Right lobe of liver (tissue), 6 donors: ENCODE data around the gene OVCH1. TPM values are rescaled to one million over a fixed set of nuclear protein-coding genes. Genes with fewer than 3 reads are reported as not detected.
"Not testable (repeated sequence)": the region's sequence is repeated elsewhere in the genome, so short reads cannot be mapped to it uniquely, and the experiment has no call there.

ENCODE experiments used
- ATAC-seq, 4 donors: fragments of 200-7000 bp; cut with Tn5 transposase; one replicate each; pipeline ENCODE4 v1.9.1; 2020; ENCODE audit warnings: mild to moderate bottlenecking in 4 of 4, moderate library complexity in 4 of 4
- DNase-seq, 3 donors: peaks; one replicate each; pipeline ENCODE4 v3.0.0-alpha.2; 2020
- H3K27ac ChIP-seq, 3 donors: fragments of 200-600 bp; one replicate each; pipeline ENCODE4 v1.8.0; 2022
- H3K27me3 ChIP-seq, 2 donors: fragments of 200-600 bp; one replicate each; pipeline ENCODE4 v1.8.0; 2022
- H3K36me3 ChIP-seq, 4 donors: fragments of 200-600 bp; sonication (generic) in 1 of 4; one replicate each; pipeline versions ENCODE4 v1.5.1 to v1.8.0; 2017 to 2022; ENCODE audit warnings: control low read depth in 1 of 4
- H3K4me1 ChIP-seq, 4 donors: fragments of 200-600 bp; sonication (generic) in 1 of 4; one replicate each; pipeline versions ENCODE4 v1.5.1 to v1.8.0; 2017 to 2022; ENCODE audit warnings: control low read depth in 1 of 4
- H3K4me3 ChIP-seq, 3 donors: fragments of 200-600 bp; one replicate each; pipeline ENCODE4 v1.8.0; 2022
- H3K9me3 ChIP-seq, 4 donors: fragments of 200-600 bp; sonication (generic) in 1 of 4; one replicate each; pipeline versions ENCODE4 v1.5.1 to v1.8.0; 2017 to 2022; ENCODE audit warnings: control low read depth in 1 of 4
- POLR2A ChIP-seq: fragments of 450-650 bp; IDR thresholded peaks from one replicate; pipeline ENCODE4 v1.6.1; 2017; ENCODE audit warnings: antibody characterized with exemption, mild to moderate bottlenecking
- WGBS: methylation state at CpG from one replicate; pipeline ENCODE4 v1.1.6; 2018; ENCODE audit warnings: low coverage, low lambda C conversion rate; ENCODE audit not compliant: insufficient coverage; ENCODE audit errors: missing lambda C conversion rate; 5-methylcytosine and 5-hydroxymethylcytosine counted together
- intact Hi-C, 2 donors: fragments of 100-400 bp; cut with DNase I; formaldehyde crosslinking; loops; one replicate each; pipeline versions ENCODE4 v1.11.2 to v1.14.1; 2022
- total RNA-seq, 6 experiments: library from RNA; depleted of rRNA in 2 of 6; stranded (reverse); fragments of >200 nt in 2 of 6; fragmentation: NEBNext Ultra II Directional in 3 of 6; extraction: Animal tissue kit (Norgen Biotek cat#: 25700) in 3 of 6; gene quantifications; one replicate each; pipeline versions ENCODE4 v1.1.0 to v1.2.4, GENCODE V29; 2016 to 2023
- TF ChIP-seq, protein P1 (sequence below), 4 donors: fragments of 200-600 bp in 3 of 4; fragments of 450-650 bp in 1 of 4; IDR thresholded peaks; one replicate each; pipeline versions ENCODE4 v1.5.1 to v1.8.0; 2016 to 2022; ENCODE audit warnings: antibody characterized with exemption in 4 of 4, mild to moderate bottlenecking in 2 of 4
- donor health status: DM: no; HTN: yes; CAD: no.
- donor health status: DM: no; HTN: no; CAD: no.
- donor health status: DM: no; HTN: no; CAD: no.
- donor health status: DM: no; HTN: yes; CAD: no.
- donor health status: DM: no; HTN: yes; CAD: no.

Gene OVCH1
- total RNA-seq, 6 experiments from 2014 or later, result 0.05 TPM; not detected in 5

GRCh38 chr12:29447285-29447975, 50.1 kb downstream of the OVCH1 start:
- intact Hi-C loops, result no loop called here
- no peak for ATAC-seq
- Histone ChIP-seq H3K4me1 (peaks cover 0 to 14% (median 0%) of the 10 kb centered on the region in 4 donors), H3K27me3 (no peaks in the 10 kb centered on the region), H3K36me3 (no peaks in the 10 kb centered on the region), H3K9me3 (no peaks in the 10 kb centered on the region), H3K27ac (no peak overlapping the region), H3K4me3 (no peak overlapping the region)
- WGBS, result 16% methylated on average over 2 of the region's 2 CpGs
- DNase-seq, result no peak
- TF ChIP-seq POLR2A, result no peak
- TF ChIP-seq, protein P1, sequence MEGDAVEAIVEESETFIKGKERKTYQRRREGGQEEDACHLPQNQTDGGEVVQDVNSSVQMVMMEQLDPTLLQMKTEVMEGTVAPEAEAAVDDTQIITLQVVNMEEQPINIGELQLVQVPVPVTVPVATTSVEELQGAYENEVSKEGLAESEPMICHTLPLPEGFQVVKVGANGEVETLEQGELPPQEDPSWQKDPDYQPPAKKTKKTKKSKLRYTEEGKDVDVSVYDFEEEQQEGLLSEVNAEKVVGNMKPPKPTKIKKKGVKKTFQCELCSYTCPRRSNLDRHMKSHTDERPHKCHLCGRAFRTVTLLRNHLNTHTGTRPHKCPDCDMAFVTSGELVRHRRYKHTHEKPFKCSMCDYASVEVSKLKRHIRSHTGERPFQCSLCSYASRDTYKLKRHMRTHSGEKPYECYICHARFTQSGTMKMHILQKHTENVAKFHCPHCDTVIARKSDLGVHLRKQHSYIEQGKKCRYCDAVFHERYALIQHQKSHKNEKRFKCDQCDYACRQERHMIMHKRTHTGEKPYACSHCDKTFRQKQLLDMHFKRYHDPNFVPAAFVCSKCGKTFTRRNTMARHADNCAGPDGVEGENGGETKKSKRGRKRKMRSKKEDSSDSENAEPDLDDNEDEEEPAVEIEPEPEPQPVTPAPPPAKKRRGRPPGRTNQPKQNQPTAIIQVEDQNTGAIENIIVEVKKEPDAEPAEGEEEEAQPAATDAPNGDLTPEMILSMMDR (IDR thresholded peaks at IDR 0.05), result no peak

GRCh38 chr12:29439506-29439905, 58.0 kb downstream of the OVCH1 start:
- ATAC-seq (peak; percentile 72 to 87 (median 78)), DNase-seq (peak in 2 of 3 donors; percentile 52 to 58)
- WGBS, result 35% methylated on average over 4 of the region's 4 CpGs
- no peak for TF ChIP-seq POLR2A
- TF ChIP-seq, protein P1 (IDR thresholded peaks at IDR 0.05), result no peak
- H3K4me1 ChIP-seq, result peaks cover 0 to 13% (median 6%) of the 10 kb centered on the region in 4 donors
- no peaks in the 10 kb centered on the region for H3K27me3 ChIP-seq
- no peaks in the 10 kb centered on the region for H3K36me3 ChIP-seq
- peak overlapping the region in 2 of 3 donors; percentile 67 to 75 for H3K27ac ChIP-seq
- no peaks in the 10 kb centered on the region for H3K9me3 ChIP-seq
- intact Hi-C loops, result no loop called here
- H3K4me3 ChIP-seq, result peak overlapping the region in 2 of 3 donors; percentile 13 to 29

DNA sequence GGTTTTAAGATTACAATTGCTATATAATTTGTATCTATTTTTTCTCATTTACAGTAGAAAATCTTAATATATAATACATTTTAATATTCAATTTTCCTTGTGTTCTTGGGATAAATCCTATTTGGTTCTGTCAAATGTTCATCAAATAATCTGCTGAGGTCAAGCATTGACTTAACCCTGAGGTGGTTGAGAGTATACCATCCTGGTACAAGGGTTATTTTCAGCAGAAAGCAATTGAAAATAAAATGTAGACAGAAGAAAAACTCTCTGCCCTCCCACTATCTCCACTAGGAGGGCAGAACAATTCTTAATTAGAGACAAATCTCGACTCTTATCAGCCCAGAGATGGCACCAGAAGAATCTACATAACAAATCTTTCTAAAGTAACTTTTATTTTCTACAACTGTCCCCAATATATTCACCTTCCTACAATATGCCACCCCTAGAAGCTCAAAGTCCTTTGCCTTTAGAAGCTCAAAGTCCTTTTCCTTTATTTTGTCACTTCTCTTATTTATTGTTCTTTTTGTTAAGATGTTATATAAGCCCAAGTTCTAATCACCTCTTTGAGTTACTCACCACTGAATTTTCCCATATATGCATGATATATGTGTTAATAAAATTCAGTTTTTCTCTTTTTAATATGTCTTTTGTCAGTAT, 58.6 kb downstream of the OVCH1 start:
- WGBS, result 25% methylated on average over 1 of the region's 1 CpG

GRCh38 chr12:29437575-29437974, 59.9 kb downstream of the OVCH1 start:
- TF ChIP-seq POLR2A, result no peak
- TF ChIP-seq, protein P1 (IDR thresholded peaks at IDR 0.05), result no peak
- Histone ChIP-seq H3K27ac (peak overlapping the region in 2 of 3 donors; percentile 67 to 75), H3K36me3 (no peaks in the 10 kb centered on the region), H3K27me3 (no peaks in the 10 kb centered on the region), H3K4me3 (peak overlapping the region in 2 of 3 donors; percentile 29 to 30), H3K4me1 (peaks cover 0 to 13% (median 6%) of the 10 kb centered on the region in 4 donors), H3K9me3 (no peaks in the 10 kb centered on the region)
- DNase-seq (no peak), ATAC-seq (peak; percentile 86 to 90 (median 88))
- intact Hi-C loops, result no loop called here

More for the DNA sequence above, 58.6 kb downstream of the OVCH1 start:
- H3K4me3 ChIP-seq, result peak overlapping the region; percentile 3 to 30 (median 29)
- TF ChIP-seq, protein P1 (IDR thresholded peaks at IDR 0.05), result peak in 1 of 4 donors; percentile 4
- no peak for TF ChIP-seq POLR2A
- DNase-seq, result no peak
- H3K27ac ChIP-seq, result peak overlapping the region; percentile 5 to 75 (median 67)
- H3K4me1 ChIP-seq, result peaks cover 0 to 13% (median 6%) of the 10 kb centered on the region in 4 donors
- peak; percentile 56 to 65 (median 59) for ATAC-seq
- no peaks in the 10 kb centered on the region for H3K9me3 ChIP-seq
- intact Hi-C loops, result no loop called here
- no peaks in the 10 kb centered on the region for H3K27me3 ChIP-seq
- H3K36me3 ChIP-seq, result no peaks in the 10 kb centered on the region

GRCh38 chr12:29436815-29437214, 60.7 kb downstream of the OVCH1 start:
- Histone ChIP-seq H3K27ac (peak overlapping the region in 2 of 3 donors; percentile 67 to 75), H3K4me1 (peaks cover 0 to 13% (median 6%) of the 10 kb centered on the region in 4 donors)
- H3K9me3 ChIP-seq, H3K4me3 ChIP-seq, ATAC-seq, H3K27me3 ChIP-seq, H3K36me3 ChIP-seq, DNase-seq, intact Hi-C loops: not testable (repeated sequence)
- 93% methylated on average over 5 of the region's 10 CpGs for WGBS
